GDM1 (cell line): ENCODE measurements around the gene PPP4R3C.
"Not testable (repeated sequence)": the region's sequence is repeated elsewhere in the genome, so short reads cannot be mapped to it uniquely, and the experiment has no call there.

Experiments used
- DNase-seq: peaks from one replicate; lab custom pipeline; 2025; lab: John Stamatoyannopoulos, UW

The PPP4R3C gene

GRCh38 chrX:27463187-27463586 is at the start of gene PPP4R3C:
Gene PPP4R3C (minus strand): TSS chrX:27463341. CDS start chrX:27463296, 45 bp downstream.
- no peak for DNase-seq

DNA sequence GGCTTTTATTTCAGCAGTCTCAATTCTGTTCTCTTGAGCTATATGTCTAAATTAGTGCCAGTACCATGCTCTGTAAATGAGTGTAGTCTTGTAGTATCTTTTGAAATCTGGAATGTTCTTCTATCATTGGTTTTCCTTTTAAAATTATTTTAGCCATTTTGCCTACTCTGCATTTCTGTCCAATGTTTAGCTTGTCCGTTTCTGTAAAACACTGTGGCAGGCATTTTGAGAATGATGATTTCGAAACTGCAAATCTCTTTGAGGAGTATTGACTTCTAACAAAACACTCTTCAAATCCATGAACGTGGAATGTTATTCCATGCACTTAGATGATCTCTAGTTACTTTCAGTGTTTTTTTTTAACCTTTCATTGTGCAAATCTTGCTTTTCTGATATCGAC is 28.3 kb upstream of the PPP4R3C start:
- no peak for DNase-seq

DNA sequence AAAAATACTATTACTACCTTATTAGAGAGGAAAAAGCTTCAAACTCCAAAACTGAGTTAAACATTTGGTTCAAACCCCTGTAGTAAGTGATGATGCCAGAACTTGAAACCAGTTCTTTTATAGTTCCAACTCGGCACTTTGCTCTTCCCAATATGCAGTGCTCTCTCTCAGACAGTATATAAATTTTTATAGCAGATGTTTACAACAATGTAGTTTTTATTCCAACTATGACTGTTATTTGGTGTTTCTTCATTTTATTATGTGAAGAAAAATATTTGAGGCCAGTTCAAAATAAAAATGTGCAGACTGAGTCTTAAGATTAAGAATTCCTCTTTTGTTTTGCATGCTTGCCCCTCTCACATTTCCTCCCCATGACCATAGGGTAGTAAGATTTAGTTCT is 2.9 kb upstream of the PPP4R3C start:
- no peak for DNase-seq

DNA sequence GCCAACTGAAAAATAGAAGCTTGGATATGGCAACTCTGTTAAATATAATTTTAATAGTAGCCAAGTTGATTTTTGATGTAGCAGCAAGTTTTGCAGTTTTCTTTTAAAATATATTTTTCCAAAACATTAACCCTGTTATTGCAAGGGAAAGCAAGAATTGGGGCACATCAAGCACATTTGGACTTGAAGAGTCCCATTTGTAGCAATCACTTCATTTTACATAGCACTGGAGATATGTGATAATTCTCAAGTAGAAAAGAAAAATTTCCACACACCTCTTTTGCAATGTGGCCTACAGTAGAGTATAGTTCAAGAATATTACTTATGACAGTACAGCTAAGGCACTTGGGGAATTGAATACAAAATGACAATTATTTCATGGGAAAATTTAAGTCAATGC is 1.9 kb upstream of the PPP4R3C start:
- DNase-seq = no peak

DNA sequence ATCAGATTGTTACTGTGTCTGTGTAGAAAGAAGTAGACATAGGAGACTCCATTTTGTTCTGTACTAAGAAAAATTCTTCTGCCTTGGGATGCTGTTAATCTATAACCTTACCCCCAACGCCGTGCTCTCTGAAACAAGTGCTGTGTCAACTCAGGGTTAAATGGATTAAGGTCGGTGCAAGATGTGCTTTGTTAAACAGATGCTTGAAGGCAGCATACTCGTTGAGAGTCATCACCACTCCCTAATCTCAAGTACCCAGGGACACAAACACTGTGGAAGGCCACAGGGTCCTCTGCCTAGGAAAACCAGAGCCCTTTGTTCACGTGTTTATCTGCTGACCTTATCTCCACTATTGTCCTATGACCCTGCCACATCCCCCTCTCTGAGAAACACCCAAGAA is 4.0 kb downstream of the PPP4R3C start:
- DNase-seq = not testable (repeated sequence)

GRCh38 chrX:27458544-27458943 is 4.6 kb downstream of the PPP4R3C start:
- DNase-seq = not testable (repeated sequence)

GRCh38 chrX:27451324-27451723 is 11.8 kb downstream of the PPP4R3C start:
- no peak for DNase-seq

- DNase-seq = no peak
Measured at GRCh38 chrX:27446423-27446822, 16.7 kb downstream of the PPP4R3C start.

- DNase-seq = no peak
Measured at GRCh38 chrX:27445438-27445837, 17.7 kb downstream of the PPP4R3C start.

GRCh38 chrX:27444093-27444908 is 18.8 kb downstream of the PPP4R3C start:
- no peak for DNase-seq

DNA sequence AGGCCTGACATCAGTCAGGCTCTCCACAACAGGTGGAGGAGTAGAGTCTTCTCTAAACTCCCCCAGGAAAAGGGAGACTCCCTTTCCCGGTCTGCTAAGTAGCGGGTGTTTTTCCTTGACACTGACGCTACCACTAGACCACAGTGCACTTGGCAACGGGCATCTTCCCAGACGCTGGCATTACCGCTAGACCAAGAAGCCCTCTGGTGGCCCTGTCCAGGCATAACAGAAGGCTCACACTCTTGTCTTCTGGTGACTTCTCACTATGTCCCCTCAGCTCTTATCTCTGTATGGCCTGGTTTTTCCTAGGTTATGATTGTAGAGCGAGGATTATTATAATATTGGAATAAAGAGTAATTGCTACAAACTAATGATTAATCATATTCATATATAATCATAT is 20.7 kb downstream of the PPP4R3C start:
- not testable (repeated sequence) for DNase-seq

DNA sequence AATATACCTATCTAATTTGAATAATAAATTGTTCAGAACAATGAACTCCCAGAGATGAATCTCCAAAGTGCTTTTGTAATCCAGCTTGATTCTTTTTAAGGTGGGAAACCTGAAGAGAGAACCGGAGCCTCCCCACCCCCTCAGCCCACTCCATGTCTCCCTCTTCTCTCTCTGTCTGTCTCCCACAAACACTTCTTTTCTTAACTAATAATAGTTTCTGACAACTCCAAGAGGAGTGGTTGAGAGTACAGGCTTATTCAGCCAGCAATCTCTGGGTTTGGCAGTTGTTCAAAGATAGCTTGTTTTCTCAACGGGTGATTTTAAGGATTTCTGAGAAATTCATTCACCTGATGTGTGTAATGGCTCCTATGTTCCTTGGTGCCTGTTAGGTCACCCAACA is 23.4 kb downstream of the PPP4R3C start:
- no peak for DNase-seq

- DNase-seq = no peak
Measured at GRCh38 chrX:27438937-27439336, 24.2 kb downstream of the PPP4R3C start.

- no peak for DNase-seq
Measured at GRCh38 chrX:27435031-27435430, 28.1 kb downstream of the PPP4R3C start.
